ENCODE data around the gene CYGB. TPM values are rescaled to one million over a fixed set of nuclear protein-coding genes. Genes with fewer than 3 reads are reported as not detected.

CYGB gene
- total and polyA plus RNA-seq, 2 of the 13 experiments (the other 11 are each of a cell fraction or from before 2014, with no cell fraction given) = 18.9 to 27.1 TPM

DNA sequence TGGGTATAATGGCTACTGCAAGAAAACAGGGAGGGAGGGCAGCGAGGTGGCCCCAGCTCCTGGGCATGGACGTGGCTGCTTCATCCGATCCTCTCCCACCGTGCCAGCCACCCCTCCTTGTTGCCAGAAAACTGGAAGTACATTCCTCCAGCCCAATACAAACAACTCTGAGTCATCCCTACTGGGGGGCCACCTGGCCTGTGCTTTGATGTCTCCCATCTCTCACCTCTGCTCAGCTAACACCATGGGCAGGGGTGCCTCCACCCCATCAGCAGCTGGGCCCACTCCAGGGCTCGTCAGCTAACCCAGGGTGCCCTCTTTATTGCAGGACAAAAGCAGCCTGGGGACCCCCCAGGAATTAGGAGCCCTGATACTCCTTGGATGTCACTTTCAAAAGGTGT lies 38.2 kb downstream of the CYGB start (continued):
- TF ChIP-seq ZBTB26 (CRISPR knock-in tag; IDR thresholded peaks at IDR 0.05; ENCODE audit: borderline replicate concordance) = peak; percentile 64
- TF ChIP-seq TCF7L2 (IDR thresholded peaks at IDR 0.05; ENCODE audit: low read depth, low read length) = peak; percentile 82
- TF ChIP-seq STAT6 (CRISPR knock-in tag; IDR thresholded peaks at IDR 0.05; ENCODE audit: borderline replicate concordance) = no peak
- peak; percentile 98 for TF ChIP-seq SMAD3 (CRISPR knock-in tag; IDR thresholded peaks at IDR 0.05)
- no peak for TF ChIP-seq ZNF230 (CRISPR knock-in tag; IDR thresholded peaks at IDR 0.05)
- TF ChIP-seq HNRNPH1 (optimal IDR thresholded peaks at IDR 0.05; ENCODE audit: low read depth, low read length) = peak; percentile 33
- no peak for TF ChIP-seq ZNF530 (CRISPR knock-in tag; IDR thresholded peaks at IDR 0.05; ENCODE audit: low read depth)
- peak; percentile 82; the same call in 2 of the 3 replicates for TF ChIP-seq MXI1 (IDR thresholded peaks at IDR 0.05; ENCODE audit: borderline replicate concordance, low read depth, low read length)
- TF ChIP-seq SNRNP70 (IDR thresholded peaks at IDR 0.05; ENCODE audit: low read depth, low read length) = no peak
- no peak for TF ChIP-seq ZFP90 (CRISPR knock-in tag; IDR thresholded peaks at IDR 0.05; ENCODE audit: borderline replicate concordance)
- TF ChIP-seq CBX5 (CRISPR knock-in tag; IDR thresholded peaks at IDR 0.05; ENCODE audit: borderline replicate concordance) = peak; percentile 93; the same call in 1 of the 2 replicates
- TF ChIP-seq NFIB (CRISPR knock-in tag; IDR thresholded peaks at IDR 0.05; ENCODE audit: borderline replicate concordance) = no peak
- TF ChIP-seq STAG1 (CRISPR knock-in tag; IDR thresholded peaks at IDR 0.05) = no peak
- no peak for TF ChIP-seq ZNF251 (CRISPR knock-in tag; IDR thresholded peaks at IDR 0.05)
- no peak for TF ChIP-seq ZNF253 (CRISPR knock-in tag; IDR thresholded peaks at IDR 0.05; ENCODE audit: borderline replicate concordance)
- peak; percentile 56; the same call in 1 of the 2 replicates for TF ChIP-seq ZNF12 (CRISPR knock-in tag; IDR thresholded peaks at IDR 0.05)
- peak; percentile 64; the same call in 1 of the 2 replicates for TF ChIP-seq DMAP1 (CRISPR knock-in tag; IDR thresholded peaks at IDR 0.05)
- TF ChIP-seq, protein P1, sequence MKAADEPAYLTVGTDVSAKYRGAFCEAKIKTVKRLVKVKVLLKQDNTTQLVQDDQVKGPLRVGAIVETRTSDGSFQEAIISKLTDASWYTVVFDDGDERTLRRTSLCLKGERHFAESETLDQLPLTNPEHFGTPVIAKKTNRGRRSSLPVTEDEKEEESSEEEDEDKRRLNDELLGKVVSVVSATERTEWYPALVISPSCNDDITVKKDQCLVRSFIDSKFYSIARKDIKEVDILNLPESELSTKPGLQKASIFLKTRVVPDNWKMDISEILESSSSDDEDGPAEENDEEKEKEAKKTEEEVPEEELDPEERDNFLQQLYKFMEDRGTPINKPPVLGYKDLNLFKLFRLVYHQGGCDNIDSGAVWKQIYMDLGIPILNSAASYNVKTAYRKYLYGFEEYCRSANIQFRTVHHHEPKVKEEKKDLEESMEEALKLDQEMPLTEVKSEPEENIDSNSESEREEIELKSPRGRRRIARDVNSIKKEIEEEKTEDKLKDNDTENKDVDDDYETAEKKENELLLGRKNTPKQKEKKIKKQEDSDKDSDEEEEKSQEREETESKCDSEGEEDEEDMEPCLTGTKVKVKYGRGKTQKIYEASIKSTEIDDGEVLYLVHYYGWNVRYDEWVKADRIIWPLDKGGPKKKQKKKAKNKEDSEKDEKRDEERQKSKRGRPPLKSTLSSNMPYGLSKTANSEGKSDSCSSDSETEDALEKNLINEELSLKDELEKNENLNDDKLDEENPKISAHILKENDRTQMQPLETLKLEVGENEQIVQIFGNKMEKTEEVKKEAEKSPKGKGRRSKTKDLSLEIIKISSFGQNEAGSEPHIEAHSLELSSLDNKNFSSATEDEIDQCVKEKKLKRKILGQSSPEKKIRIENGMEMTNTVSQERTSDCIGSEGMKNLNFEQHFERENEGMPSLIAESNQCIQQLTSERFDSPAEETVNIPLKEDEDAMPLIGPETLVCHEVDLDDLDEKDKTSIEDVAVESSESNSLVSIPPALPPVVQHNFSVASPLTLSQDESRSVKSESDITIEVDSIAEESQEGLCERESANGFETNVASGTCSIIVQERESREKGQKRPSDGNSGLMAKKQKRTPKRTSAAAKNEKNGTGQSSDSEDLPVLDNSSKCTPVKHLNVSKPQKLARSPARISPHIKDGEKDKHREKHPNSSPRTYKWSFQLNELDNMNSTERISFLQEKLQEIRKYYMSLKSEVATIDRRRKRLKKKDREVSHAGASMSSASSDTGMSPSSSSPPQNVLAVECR (CRISPR knock-in tag; IDR thresholded peaks at IDR 0.05; ENCODE audit: borderline replicate concordance) = peak; percentile 42; the same call in 1 of the 2 replicates
- TF ChIP-seq SRY (CRISPR knock-in tag; IDR thresholded peaks at IDR 0.05) = no peak
- peak; percentile 92 for TF ChIP-seq PPARG (CRISPR knock-in tag; conservative IDR thresholded peaks at IDR 0.05)
- no peak for TF ChIP-seq CHD4 (IDR thresholded peaks at IDR 0.05; ENCODE audit: borderline replicate concordance, low read length)
